H1 (cell line): ENCODE results near the gene RGS9. TPM values are rescaled to one million over a fixed set of nuclear protein-coding genes. Genes with fewer than 3 reads are reported as not detected.

Experiments
- CTCF ChIA-PET: fragments of 300-600 bp; sonication (Branson Sonifier 250); formaldehyde crosslinking; loops from one replicate; lab custom pipeline; 2021; ENCODE audit not compliant: partially characterized antibody; lab: Charles Lee
- POLR2A ChIA-PET: fragments of 300-600 bp; sonication (Branson Sonifier 250); formaldehyde crosslinking; loops from one replicate; lab custom pipeline; 2021; ENCODE audit warnings: inconsistent platforms; ENCODE audit not compliant: partially characterized antibody; lab: Charles Lee
- DNase-seq, 2 experiments: peaks; one replicate each; pipeline versions ENCODE4 v3.0.0 to v3.0.0-alpha.2; 2010 to 2022; ENCODE audit warnings: low spot score in 2 of 2, low read depth in 1 of 2, mixed read lengths in 1 of 2
- FAIRE-seq: peaks from 2 replicates; lab custom pipeline; 2011; peaks lifted over from hg19 to GRCh38; lab: Jason Lieb, UNC
- H2AFZ ChIP-seq: 2 replicates; pipeline ENCODE4 v1.8.1; 2012; ENCODE audit warnings: low read length, inconsistent platforms
- H2AK5ac ChIP-seq: 2 replicates; pipeline ENCODE4 v1.6.1; 2013; ENCODE audit warnings: low read depth, low read length
- H2BK120ac ChIP-seq: replicated peaks from 2 replicates; pipeline ENCODE3; 2013; ENCODE audit warnings: low read depth, low read length, inconsistent platforms
- H2BK12ac ChIP-seq: 2 replicates; pipeline ENCODE4 v1.6.1; 2013; ENCODE audit warnings: low read depth, low read length
- H2BK15ac ChIP-seq: 2 replicates; pipeline ENCODE4 v1.6.1; 2013; ENCODE audit warnings: low read length
- H2BK20ac ChIP-seq: 2 replicates; pipeline ENCODE4 v1.6.1; 2013; ENCODE audit warnings: low read length
- H2BK5ac ChIP-seq: 2 replicates; pipeline ENCODE4 v1.6.1; 2013; ENCODE audit warnings: low read depth, low read length
- H3K14ac ChIP-seq: 2 replicates; pipeline ENCODE4 v1.6.1; 2013; ENCODE audit warnings: inconsistent platforms; ENCODE audit not compliant: insufficient read length
- H3K18ac ChIP-seq: 2 replicates; pipeline ENCODE4 v1.6.1; 2013; ENCODE audit warnings: low read length; ENCODE audit errors: extremely low read depth
- H3K23ac ChIP-seq: 2 replicates; pipeline ENCODE4 v1.6.1; 2013; ENCODE audit warnings: inconsistent platforms; ENCODE audit not compliant: insufficient read length
- H3K23me2 ChIP-seq: 2 replicates; pipeline ENCODE4 v1.6.1; 2013; ENCODE audit warnings: low read depth, low read length
- H3K27ac ChIP-seq: 2 replicates; pipeline ENCODE4 v1.6.1; 2011; ENCODE audit warnings: low read depth, low read length, inconsistent platforms
- H3K27me3 ChIP-seq, 4 experiments: replicated peaks in 1 of 4; 1 replicate in 1 of 4; 2 replicates in 3 of 4; pipeline versions ENCODE4 v1.6.1 to v1.8.1; 2011 to 2013; ENCODE audit warnings: low read length in 3 of 4, mild to moderate bottlenecking in 3 of 4, inconsistent platforms in 2 of 4, mixed read lengths in 2 of 4, moderate library complexity in 1 of 4; ENCODE audit not compliant: control insufficient read depth in 3 of 4, insufficient read depth in 3 of 4; ENCODE audit errors: extremely low read depth in 1 of 4
- H3K36me3 ChIP-seq, 4 experiments: 2 replicates each; pipeline versions ENCODE4 v1.6.1 to v1.8.1; 2011 to 2013; ENCODE audit warnings: mild to moderate bottlenecking in 4 of 4, low read length in 3 of 4, moderate library complexity in 2 of 4, control low read depth in 1 of 4, inconsistent platforms in 1 of 4; ENCODE audit not compliant: insufficient read depth in 4 of 4, control insufficient read depth in 2 of 4
- H3K4ac ChIP-seq: replicated peaks from 2 replicates; pipeline ENCODE3; 2013; ENCODE audit warnings: low read length, low read depth, mixed read lengths, inconsistent platforms; ENCODE audit not compliant: insufficient read length
- H3K4me1 ChIP-seq, 4 experiments: replicated peaks in 1 of 4; 1 replicate in 1 of 4; 2 replicates in 3 of 4; pipeline versions ENCODE4 v1.6.1 to v1.8.1; 2011 to 2013; ENCODE audit warnings: low read length in 3 of 4, inconsistent platforms in 2 of 4, mixed read lengths in 1 of 4; ENCODE audit not compliant: insufficient read depth in 4 of 4, control insufficient read depth in 3 of 4
- H3K4me2 ChIP-seq, 2 experiments: 2 replicates each; pipeline versions ENCODE4 v1.6.1 to v1.8.1; 2011 to 2013; ENCODE audit warnings: low read depth in 2 of 2, low read length in 2 of 2, control low read depth in 1 of 2, inconsistent platforms in 1 of 2, mild to moderate bottlenecking in 1 of 2; ENCODE audit not compliant: insufficient read depth in 1 of 2
- H3K4me3 ChIP-seq, 4 experiments: fragments of 200-600, 300-600 bp in 1 of 4; sonication (generic), shearing (Covaris generic), sonication (Bioruptor Twin) in 1 of 4; 2 replicates each; pipeline versions ENCODE4 v1.5.1 to v1.8.1; 2011 to 2016; ENCODE audit warnings: low read length in 4 of 4, low read depth in 3 of 4, control low read depth in 2 of 4, inconsistent platforms in 2 of 4, mild to moderate bottlenecking in 2 of 4, mixed read lengths in 1 of 4, moderate library complexity in 1 of 4; ENCODE audit not compliant: insufficient read depth in 2 of 4; ENCODE audit errors: extremely low read depth in 1 of 4
- H3K56ac ChIP-seq: replicated peaks from 2 replicates; pipeline ENCODE3; 2013; ENCODE audit warnings: low read depth, mild to moderate bottlenecking, mixed read lengths, low read length, inconsistent platforms; ENCODE audit not compliant: insufficient read length
- H3K79me1 ChIP-seq: 2 replicates; pipeline ENCODE4 v1.6.1; 2013; ENCODE audit warnings: low read depth, low read length, control low read depth
- H3K79me2 ChIP-seq, 2 experiments: 2 replicates each; pipeline versions ENCODE4 v1.6.1 to v1.8.1; 2012 to 2013; ENCODE audit warnings: low read length in 2 of 2, mild to moderate bottlenecking in 2 of 2, inconsistent platforms in 1 of 2; ENCODE audit not compliant: insufficient read depth in 2 of 2, control insufficient read depth in 1 of 2
- H3K9ac ChIP-seq, 4 experiments: replicated peaks in 1 of 4; 1 replicate in 1 of 4; 2 replicates in 3 of 4; pipeline versions ENCODE4 v1.6.1 to v1.8.1; 2011 to 2013; ENCODE audit warnings: low read depth in 3 of 4, low read length in 3 of 4, control low read depth in 2 of 4, mild to moderate bottlenecking in 2 of 4, moderate library complexity in 2 of 4, inconsistent platforms in 1 of 4; ENCODE audit errors: extremely low read depth in 1 of 4
- H3K9me3 ChIP-seq, 2 experiments: 2 replicates each; pipeline versions ENCODE4 v1.6.1 to v1.8.1; 2012 to 2013; ENCODE audit warnings: mild to moderate bottlenecking in 2 of 2, moderate library complexity in 2 of 2, control low read depth in 1 of 2, inconsistent platforms in 1 of 2, low read depth in 1 of 2, low read length in 1 of 2, mixed read lengths in 1 of 2; ENCODE audit not compliant: insufficient read depth in 2 of 2
- H4K20me1 ChIP-seq, 2 experiments: replicated peaks in 1 of 2; 2 replicates each; pipeline versions ENCODE3 to v1.8.1; 2011 to 2013; ENCODE audit warnings: inconsistent platforms in 2 of 2, low read length in 2 of 2, mild to moderate bottlenecking in 1 of 2; ENCODE audit not compliant: insufficient read depth in 2 of 2, control insufficient read depth in 1 of 2
- H4K5ac ChIP-seq: 2 replicates; pipeline ENCODE4 v1.6.1; 2013; ENCODE audit warnings: low read length, low read depth, mixed read lengths, inconsistent platforms; ENCODE audit not compliant: insufficient read length
- H4K8ac ChIP-seq: 2 replicates; pipeline ENCODE4 v1.8.0; 2013; ENCODE audit warnings: mild to moderate bottlenecking, moderate library complexity, low read length, inconsistent platforms; ENCODE audit not compliant: insufficient read depth; ENCODE audit errors: extremely low read depth
- H4K91ac ChIP-seq: replicated peaks from 2 replicates; pipeline ENCODE3; 2013; ENCODE audit warnings: low read length, mixed read lengths, inconsistent platforms; ENCODE audit not compliant: insufficient read length
- ASH2L ChIP-seq: fragments of 200-600, 300-600 bp; sonication (generic); IDR thresholded peaks from one replicate; pipeline ENCODE4 v1.7.1; 2017; ENCODE audit warnings: low read length
- CEBPB ChIP-seq: IDR thresholded peaks from 2 replicates; pipeline ENCODE4 v1.6.1; 2012; ENCODE audit warnings: low read depth, low read length
- CTBP2 ChIP-seq: IDR thresholded peaks from 2 replicates; pipeline ENCODE4 v1.7.0; 2011; ENCODE audit warnings: borderline replicate concordance, mild to moderate bottlenecking, moderate library complexity, mixed read lengths, low read length; ENCODE audit not compliant: insufficient read depth, insufficient read length
- GTF2F1 ChIP-seq: IDR thresholded peaks from 2 replicates; pipeline ENCODE4 v1.6.1; 2012; ENCODE audit warnings: low read depth, low read length, improper control_type of control experiment, borderline replicate concordance
- RFX5 ChIP-seq: IDR thresholded peaks from 2 replicates; pipeline ENCODE4 v1.6.1; 2011; ENCODE audit warnings: low read depth, low read length, improper control_type of control experiment, borderline replicate concordance
- RNF2 ChIP-seq: fragments of 200-900, 300-1000 bp; sonication (generic); IDR thresholded peaks from 2 replicates; pipeline ENCODE4 v1.7.1; 2016; ENCODE audit warnings: borderline replicate concordance, low read depth, mild to moderate bottlenecking, antibody characterized with exemption, low read length; ENCODE audit not compliant: poor library complexity, severe bottlenecking; ENCODE audit errors: missing control alignments
- RXRA ChIP-seq: IDR thresholded peaks from 2 replicates; pipeline ENCODE4 v1.6.1; 2011; ENCODE audit warnings: low read depth, mild to moderate bottlenecking, low read length, moderate library complexity; ENCODE audit not compliant: insufficient read depth
- SIRT6 ChIP-seq: IDR thresholded peaks from one replicate; pipeline ENCODE4 v1.7.1; 2012; ENCODE audit warnings: low read length, inconsistent platforms
- SP2 ChIP-seq: IDR thresholded peaks from 2 replicates; pipeline ENCODE4 v1.6.1; 2012; ENCODE audit warnings: mild to moderate bottlenecking, low read length, inconsistent platforms
- SRF ChIP-seq: IDR thresholded peaks from 2 replicates; pipeline ENCODE4 v1.6.1; 2011; ENCODE audit warnings: mild to moderate bottlenecking, low read depth, low read length, moderate library complexity
- TBP ChIP-seq: IDR thresholded peaks from 2 replicates; pipeline ENCODE4 v1.6.1; 2011; ENCODE audit warnings: low read depth, low read length, improper control_type of control experiment
- YY1 ChIP-seq: IDR thresholded peaks from 2 replicates; pipeline ENCODE4 v1.6.1; 2011; ENCODE audit warnings: low read depth, mild to moderate bottlenecking, low read length
- WGBS, 2 experiments: shearing (Covaris generic) in 1 of 2; methylation state at CpG; one replicate each; pipeline versions ENCODE4 v1.1.6 to v1.1.7; 2013 to 2015; ENCODE audit warnings: low lambda C conversion rate in 2 of 2, mixed read lengths in 2 of 2, inconsistent platforms in 1 of 2, low coverage in 1 of 2, missing lambda C conversion rate in 1 of 2; ENCODE audit not compliant: insufficient replicate concordance in 2 of 2, insufficient coverage in 1 of 2, insufficient read length in 1 of 2; ENCODE audit errors: extremely low coverage in 1 of 2, missing lambda C conversion rate in 1 of 2; 5-methylcytosine and 5-hydroxymethylcytosine counted together
- polyA plus RNA-seq, 7 experiments: library from polyadenylated mRNA; depleted of rRNA in 3 of 7; stranded (reverse) in 5 of 7; unstranded in 2 of 7; fragments of >200 nt in 5 of 7; fragments of 200-250 nt in 2 of 7; gene quantifications; 1 replicate in 5 of 7; 2 replicates in 1 of 7; 4 replicates in 1 of 7; pipeline versions ENCODE4 v1.2.1 to v1.2.3, GENCODE V29; 2011 to 2013; ENCODE audit warnings: missing spikeins in 2 of 7, mixed read lengths in 2 of 7
- total RNA-seq: library from RNA; stranded (reverse); fragmentation: NEBNext Ultra II Directional; extraction: Animal tissue kit (Norgen Biotek cat#: 25700); gene quantifications from 2 replicates; pipeline ENCODE4 v1.2.1, GENCODE V29; 2021
- TF ChIP-seq, protein P1 (sequence below): IDR thresholded peaks from 2 replicates; pipeline ENCODE4 v1.6.1; 2012; ENCODE audit warnings: inconsistent platforms

Gene RGS9
- total and polyA plus RNA-seq, 2 of the 8 experiments (the other 6 are each of a cell fraction or from before 2014, with no cell fraction given) = 8.9 to 20.5 TPM

DNA sequence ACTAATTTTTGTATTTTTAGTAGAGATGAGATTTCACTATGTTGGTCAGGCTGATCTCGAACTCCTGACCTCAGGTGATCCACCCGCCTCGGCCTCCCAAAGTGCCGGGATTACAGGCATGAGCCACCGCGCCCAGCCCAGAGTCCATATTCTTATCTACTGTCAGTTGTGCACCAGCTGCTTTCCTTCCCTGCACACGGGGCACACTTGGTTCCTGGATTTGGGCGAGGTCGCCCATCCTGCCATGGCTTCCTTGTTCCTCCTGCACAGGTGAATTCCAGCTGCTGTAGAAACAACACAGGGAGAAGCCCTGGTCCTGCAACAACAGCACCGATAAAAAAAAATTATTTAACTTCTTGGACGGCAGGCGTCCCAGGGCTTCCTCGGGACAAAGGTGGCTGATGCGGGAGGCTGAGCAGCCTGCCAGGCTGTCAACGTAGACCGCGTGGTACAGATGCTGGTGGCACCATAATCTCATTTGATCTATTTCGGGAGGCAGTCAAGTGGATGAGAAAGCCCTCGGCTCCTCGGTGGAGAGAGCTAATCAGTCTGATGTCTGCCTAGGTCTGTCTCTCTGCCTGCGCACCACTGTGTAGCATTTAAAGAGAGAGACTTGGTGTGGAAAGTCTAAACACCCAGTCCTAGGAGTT is 19.1 kb downstream of the RGS9 start:
- H3K4me3 ChIP-seq = no peak overlapping the region
- no peak overlapping the region for H3K56ac ChIP-seq
- ChIA-PET CTCF (interaction anchor here (1.2 kb wide), 1 partner anchor 8 kb away, joined by 3 read pairs; no protein-coding TSS in a partner anchor), POLR2A (interaction anchor here (2.0 kb wide), 1 partner anchor 30 kb away, joined by 6 read pairs; no protein-coding TSS in a partner anchor)
- peaks cover 0 to 6% (median under 1%) of the 10 kb centered on the region in 4 experiments; a peak in 2 of 7 replicates for H3K4me1 ChIP-seq
- H2BK5ac ChIP-seq = no peak overlapping the region; the same call in 1 of the 2 replicates
- peak overlapping the region; percentile 50; the same call in 1 of the 2 replicates for H2BK12ac ChIP-seq
- no peaks in the 10 kb centered on the region for H3K36me3 ChIP-seq
- no peak overlapping the region for H4K91ac ChIP-seq
- H3K23ac ChIP-seq = no peak overlapping the region
- no peaks in the 10 kb centered on the region for H3K27me3 ChIP-seq
- H3K23me2 ChIP-seq = no peaks in the 10 kb centered on the region
- H2BK20ac ChIP-seq = 0 out of 2 replicates have a peak overlapping the region, but pooled peaks have one; percentile 55
- H3K9ac ChIP-seq = no peak overlapping the region
- H3K4ac ChIP-seq = no peak overlapping the region
- H2AK5ac ChIP-seq = no peak overlapping the region
- TF ChIP-seq ASH2L (no peak), CEBPB (no peak), SIRT6 (no peak), RXRA (no peak), RFX5 (no peak), GTF2F1 (no peak), SP2 (no peak), TBP (no peak), CTBP2 (no peak), SRF (no peak), RNF2 (no peak), YY1 (no peak)
- TF ChIP-seq, protein P1, sequence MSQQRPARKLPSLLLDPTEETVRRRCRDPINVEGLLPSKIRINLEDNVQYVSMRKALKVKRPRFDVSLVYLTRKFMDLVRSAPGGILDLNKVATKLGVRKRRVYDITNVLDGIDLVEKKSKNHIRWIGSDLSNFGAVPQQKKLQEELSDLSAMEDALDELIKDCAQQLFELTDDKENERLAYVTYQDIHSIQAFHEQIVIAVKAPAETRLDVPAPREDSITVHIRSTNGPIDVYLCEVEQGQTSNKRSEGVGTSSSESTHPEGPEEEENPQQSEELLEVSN = no peak
- no peak overlapping the region for H4K8ac ChIP-seq
- no peak overlapping the region for H2BK120ac ChIP-seq
- no peak overlapping the region for H3K27ac ChIP-seq
- H3K9me3 ChIP-seq = no peaks in the 10 kb centered on the region
- no peak overlapping the region for H3K14ac ChIP-seq
- H2BK15ac ChIP-seq = no peak overlapping the region
- no peak overlapping the region for H3K4me2 ChIP-seq
- H2AFZ ChIP-seq = no peak overlapping the region
- H4K5ac ChIP-seq = no peak overlapping the region
- H3K79me2 ChIP-seq = no peaks in the 10 kb centered on the region
- H3K18ac ChIP-seq = no peak overlapping the region
- DNase-seq (no peak), FAIRE-seq (no peak)
- no peaks in the 10 kb centered on the region for H4K20me1 ChIP-seq
- H3K79me1 ChIP-seq = no peaks in the 10 kb centered on the region
- 93% methylated on average over 21 of the region's 21 CpGs; no CpG with 5 or more reads in 1 of the 2 experiments for WGBS, 2 experiments
